T follicular helper cell (primary cell): ENCODE measurements around the gene SPIRE1.

Experiments
- DNase-seq: peaks from one replicate; pipeline ENCODE4 v3.0.0-alpha.2; 2020; ENCODE audit warnings: low read depth

The SPIRE1 gene

DNA sequence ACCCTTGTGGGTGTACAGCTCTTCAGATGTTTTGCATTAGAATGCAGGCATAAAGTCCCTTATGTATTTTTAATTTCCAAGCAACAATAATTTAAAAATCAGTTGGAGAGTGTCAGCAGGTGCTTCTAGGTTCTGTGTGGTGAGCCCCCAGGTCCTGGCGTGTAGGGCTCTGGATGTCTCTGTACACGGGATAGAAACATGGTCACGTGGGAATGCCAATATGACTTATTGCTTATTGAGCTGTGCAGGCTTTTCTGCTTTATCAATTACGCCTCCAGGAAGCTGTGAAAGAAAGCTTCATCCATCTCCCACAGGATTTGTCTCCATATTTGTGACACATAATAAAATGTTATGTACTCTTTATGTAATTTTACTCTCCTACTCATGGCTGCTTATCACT lies 212.4 kb downstream of the SPIRE1 start:
- DNase-seq: no peak

DNA sequence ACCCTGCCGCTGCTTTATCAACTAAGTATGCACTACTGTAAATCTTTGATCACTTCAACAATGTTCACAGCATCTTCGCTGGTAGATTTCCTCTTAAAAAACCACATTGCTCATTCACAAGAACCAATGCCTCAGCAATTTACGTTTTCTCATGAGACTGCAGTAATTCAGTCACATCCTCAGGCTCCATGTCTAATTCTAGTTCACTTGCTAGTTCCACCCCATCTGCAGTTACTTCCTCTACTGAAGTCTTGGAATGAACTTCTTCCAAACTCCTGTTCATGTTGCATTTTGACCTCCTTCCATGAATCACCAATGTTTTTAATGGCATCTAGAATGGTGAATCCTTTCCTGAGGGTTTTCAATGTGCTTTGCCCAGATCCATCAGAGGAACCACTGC lies 214.4 kb downstream of the SPIRE1 start:
- no peak for DNase-seq

DNA sequence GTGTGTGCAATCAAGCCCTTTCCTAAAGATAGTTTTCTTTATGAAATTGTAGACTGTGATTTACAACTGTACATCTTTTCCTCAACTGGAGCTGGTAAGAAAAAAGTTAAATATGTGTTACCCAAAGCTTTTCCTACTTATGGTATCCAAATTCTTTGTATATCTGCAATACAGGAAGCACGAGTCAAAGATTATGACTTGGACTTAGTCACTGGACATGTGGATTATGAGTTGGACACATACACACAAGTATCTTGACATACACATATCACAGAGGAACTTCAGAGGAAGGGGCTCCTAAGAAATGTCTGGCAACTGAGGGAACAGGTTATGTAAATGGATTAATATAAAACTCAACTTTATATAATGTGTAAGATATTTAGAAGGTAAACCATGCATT lies 215.0 kb downstream of the SPIRE1 start:
- no peak for DNase-seq

DNA sequence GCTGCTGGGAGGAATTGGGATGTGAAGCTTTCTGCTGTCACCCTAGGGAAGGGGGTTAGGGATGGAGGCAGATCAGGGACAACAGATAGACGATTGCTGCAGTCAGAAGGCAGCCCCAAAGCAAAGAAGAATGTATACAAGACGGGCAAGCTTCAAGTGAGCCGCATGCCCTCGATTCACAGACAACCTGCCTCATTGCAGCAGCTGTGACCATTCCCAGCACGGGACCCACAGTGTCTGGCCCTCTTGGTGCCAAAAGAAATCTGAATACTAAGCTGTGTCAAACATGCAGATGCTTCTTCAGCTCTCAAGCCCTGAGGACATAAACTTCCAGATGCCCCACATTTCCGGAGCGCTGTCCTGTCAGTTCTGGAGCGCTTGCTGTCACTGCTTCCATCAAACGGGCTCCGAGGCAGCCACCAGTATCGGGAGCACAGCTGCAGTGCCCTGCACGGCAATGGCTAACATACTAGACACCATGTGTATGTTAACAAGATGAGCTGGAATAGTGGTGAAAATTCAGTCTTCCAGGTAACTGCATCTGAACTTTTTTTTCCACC lies 216.4 kb downstream of the SPIRE1 start:
- no peak for DNase-seq

DNA sequence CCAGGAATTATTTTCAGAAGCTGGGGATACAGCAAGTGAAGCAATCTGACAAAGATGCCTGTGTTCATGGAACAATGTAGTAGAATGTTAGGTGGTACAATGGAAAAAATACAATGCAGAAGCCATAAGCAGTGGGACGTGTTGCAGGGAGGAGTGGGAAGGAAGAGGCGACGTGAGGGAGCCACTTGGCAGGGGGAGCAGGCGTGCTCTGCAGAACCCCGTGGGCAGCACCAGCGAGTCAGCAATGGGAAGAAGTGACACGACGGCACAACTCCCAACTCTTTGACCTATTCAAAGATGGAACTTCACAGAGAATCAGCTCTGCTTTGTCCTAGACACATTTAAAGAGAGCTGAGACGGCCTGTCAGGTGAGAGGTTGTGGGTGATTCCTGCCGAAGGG lies 219.7 kb downstream of the SPIRE1 start:
- no peak for DNase-seq

DNA sequence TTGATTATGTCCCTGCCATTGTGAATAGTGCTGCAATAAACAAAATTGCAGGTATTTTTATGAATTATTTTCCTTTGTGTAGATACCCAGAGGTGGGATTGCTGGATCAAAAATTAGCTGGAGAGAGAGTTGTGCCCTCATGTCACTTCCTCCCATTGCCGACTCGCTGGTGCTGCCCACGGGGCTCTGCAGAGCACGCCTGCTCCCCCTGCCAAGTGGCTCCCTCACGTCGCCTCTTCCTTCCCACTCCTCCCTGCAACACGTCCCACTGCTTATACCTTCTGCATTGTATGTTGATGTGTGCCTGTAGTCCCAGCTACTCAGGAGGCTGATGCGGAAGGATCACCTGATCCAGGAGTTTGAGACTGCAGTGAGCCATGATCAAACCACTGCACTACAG lies 222.0 kb downstream of the SPIRE1 start:
- no peak for DNase-seq

DNA sequence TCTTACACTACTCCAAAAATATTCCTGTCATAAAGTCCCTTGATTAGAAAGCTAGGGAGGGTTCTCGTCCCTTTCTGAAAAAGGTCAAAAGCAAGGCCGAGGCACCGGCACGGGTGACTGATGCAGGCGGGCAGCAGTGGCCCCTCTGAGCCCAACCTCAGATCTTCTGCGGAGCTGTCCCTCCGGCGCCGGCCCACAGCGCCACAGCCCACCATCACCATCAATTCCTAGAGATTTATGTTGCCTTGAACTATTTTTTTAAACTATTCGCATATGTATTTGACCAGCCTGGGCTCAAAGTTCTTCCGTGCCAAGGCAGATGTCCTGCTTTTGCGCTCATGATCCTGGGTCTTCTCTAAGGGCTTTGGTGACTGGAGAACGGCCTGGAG lies 223.4 kb downstream of the SPIRE1 start:
- no peak for DNase-seq

DNA sequence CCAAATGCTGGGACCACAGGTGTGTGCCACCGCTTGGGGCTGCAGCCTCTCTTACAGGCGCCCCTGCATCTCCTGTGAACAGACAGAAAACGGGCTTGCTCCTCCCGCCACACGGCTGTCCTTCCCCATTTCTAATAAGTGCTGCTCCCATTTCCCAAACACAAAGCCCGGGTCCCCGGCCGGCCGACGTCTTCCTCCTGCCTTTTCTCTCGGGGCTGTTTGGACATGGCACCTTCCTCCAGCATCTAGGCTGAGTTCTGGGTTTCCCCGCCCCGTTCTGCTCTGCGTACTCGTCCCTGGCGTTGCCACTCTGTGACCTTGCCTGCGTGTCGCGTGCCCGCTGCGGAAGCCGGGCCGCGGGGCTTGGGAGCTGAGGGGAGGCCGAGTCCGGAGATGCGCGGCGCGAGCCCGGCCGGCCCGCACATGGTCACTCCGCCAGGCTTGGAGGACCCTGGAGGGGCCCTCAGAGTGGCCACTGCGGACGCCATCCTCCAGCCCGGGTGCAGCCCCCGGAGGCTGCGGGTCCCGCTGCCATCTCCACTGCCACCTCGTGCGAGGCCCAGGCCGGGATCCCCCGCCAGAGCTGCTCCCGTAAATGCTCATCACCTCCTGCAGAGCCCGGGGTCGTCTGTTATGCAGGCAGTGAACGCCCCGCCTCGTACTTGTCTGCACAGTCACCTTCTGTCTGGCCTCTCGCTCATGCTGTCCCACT lies 223.9 kb downstream of the SPIRE1 start:
- DNase-seq: no peak

DNA sequence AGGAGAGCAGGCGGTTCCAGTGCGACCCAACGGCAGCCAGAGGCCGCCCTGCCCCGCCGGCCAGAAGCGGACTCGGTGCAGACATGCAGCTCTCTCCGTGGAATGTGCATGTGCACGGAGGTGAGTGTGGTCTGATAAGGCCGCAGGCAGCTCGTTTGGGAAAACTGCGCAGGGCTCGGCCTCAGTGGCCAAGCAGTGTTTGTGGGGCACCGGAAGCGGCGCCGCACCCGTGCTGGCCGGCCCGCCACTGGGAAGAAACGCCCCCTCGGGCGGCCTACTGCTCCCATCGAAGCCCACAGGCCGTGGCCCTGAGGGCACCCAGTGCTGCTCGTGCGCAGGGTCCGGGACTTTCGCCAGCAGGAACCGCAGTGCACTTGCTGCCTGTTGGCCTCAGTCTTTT lies 225.0 kb downstream of the SPIRE1 start:
- no peak for DNase-seq

DNA sequence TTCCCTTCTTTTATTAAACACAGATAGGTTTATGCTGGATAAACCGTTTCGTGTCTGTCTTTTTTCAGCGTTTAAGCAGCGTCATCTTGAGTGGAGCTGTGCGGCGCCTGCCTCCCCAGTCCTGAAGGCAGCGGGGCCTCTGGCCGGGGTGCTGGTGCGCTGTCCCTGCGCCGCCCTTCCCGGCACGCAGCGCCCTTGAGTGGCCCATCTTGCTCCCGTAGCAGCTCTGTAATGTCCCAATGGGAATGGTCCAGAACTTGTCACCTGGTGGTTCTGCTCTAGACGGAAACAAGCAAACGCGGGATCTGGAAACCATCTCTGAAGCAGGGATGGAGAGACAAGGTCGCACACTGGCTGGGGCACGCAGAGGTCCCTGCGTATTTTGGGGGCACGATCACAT lies 225.7 kb downstream of the SPIRE1 start:
- no peak for DNase-seq

DNA sequence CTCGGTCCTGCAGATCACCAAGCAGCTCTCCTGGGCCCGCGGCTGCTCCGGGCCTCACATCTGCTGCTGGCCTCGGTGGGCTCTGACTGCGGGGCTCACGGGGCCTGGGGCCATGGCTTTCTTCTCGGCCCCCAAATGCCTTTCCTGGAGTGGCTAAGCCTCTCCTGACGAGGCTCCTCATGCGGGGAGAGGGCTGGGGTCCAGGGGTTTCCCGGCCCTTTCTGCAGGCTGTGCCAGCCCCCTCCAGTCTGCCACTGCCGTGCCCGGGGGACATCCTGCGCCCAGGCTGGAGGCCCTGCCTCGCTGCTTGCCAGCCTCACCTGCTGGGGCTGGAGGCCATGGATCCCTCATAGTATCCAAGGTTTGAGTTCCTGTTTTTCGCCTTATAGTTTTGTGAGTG lies 226.3 kb downstream of the SPIRE1 start:
- DNase-seq: no peak

DNA sequence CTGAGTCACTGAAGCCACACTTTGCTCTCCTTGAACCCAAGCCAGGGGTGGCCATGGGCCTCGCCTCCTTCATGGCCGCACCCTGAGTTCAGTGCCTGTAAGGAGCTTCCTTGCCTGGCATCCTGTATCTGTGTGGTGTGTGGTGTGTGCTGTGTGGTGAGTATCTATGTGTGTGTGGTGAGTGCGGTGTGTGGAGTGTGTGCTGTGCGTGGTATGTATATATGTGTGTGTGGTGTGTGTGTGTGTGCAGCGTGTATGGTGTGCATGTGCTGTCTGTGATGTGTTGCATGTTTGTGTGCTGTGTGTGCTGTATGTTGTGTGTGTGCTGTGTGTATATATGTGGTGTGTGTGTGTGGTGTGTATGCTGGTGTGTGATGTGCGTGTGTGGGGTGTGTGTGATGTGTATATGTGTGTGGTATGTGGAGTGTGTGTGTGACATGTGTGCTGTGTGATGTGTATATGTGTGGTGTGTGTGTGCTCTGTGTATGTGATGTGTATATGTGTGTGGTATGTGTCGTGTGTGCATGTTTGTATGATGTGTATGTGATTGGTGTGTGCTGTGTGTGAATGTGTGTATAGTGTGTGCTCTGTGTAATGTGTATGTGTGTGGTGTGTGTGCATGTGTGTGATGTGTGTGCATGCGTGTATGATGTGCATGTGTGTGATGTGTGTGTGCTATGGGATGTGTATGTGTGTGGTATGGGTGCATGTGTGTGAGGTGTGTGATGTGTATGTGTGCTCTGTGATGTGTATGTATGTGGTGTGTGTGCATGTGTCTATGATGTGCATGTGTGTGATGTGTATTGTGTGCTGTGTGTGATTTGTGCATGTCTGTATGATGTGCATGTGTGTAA lies 227.5 kb downstream of the SPIRE1 start:
- no peak for DNase-seq

DNA sequence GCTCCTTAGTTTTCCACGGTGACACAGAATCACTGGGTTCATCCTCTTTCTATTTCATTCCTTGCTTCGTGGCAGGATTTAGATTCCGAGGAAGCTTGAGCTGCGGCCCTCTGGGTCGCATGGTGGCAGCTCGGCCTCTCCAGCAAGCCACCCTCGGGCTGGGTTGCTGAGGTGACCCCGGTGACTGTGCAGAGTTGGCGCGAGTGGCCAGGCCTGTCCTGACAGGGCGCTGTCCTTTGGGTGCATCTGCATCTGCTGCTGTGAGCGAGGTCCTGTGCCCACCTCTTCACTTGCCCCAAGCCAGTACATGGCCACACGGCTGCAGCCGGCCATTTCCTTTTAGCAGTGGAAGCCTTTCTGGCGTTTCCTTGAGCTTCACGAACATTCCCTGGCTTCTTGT lies 228.4 kb downstream of the SPIRE1 start:
- DNase-seq: no peak

DNA sequence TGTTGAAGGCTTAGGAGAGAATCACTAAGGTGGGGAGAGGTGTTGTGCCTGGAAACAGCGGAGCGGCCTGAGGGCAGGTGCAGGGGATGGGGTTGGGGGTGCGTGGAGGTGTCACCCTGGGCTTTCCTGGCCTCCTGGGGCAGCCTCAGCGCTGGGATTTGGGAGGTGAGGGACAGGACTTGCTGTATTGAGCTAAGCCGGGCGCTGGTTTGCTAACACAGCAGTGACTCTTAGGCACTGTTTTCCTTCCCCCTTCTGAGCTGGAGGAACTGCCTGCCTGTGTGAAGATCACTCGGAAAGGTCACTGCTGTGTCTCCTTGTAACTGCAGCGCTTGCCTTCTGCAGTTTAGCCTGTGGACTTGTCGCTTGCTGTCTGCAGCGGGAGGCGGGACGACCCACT lies 229.0 kb downstream of the SPIRE1 start:
- no peak for DNase-seq

DNA sequence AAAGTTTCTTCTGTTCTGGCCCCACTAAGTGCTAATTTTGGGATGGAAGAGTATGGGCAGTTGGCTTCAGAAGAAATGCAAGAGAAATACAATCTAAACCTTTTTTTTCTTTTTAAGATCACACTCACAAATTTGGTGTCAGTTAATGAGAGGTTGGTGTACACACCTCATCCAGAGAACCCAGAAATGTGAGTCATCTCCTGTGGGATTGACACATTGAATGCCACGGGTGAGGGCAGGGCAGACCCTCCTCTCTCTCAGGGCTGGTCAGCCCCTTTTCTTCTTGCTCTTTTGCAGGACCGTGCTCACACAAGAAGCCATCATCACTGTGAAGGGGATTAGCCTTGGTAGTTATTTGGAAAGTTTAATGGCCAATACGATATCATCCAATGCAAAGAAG lies 231.0 kb downstream of the SPIRE1 start:
- DNase-seq: no peak

DNA sequence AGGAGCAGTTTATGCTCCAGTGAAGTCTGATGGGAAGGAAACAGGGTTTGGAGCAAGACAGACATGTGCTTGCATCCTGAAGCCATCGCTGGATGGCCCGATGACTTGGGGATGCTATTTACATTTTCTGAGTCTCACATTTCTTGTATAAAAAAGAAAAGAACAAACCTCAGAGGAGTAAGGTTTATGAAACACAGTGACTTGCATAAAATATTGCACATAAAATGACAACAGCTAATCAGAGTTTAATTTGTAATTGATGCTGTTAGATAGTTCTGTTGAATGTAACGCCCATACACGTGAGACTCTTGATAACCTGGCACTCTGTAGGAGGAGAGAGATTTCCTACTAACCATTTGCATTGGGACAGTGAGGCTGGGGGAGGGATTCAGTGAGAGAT lies 233.7 kb downstream of the SPIRE1 start:
- no peak for DNase-seq

DNA sequence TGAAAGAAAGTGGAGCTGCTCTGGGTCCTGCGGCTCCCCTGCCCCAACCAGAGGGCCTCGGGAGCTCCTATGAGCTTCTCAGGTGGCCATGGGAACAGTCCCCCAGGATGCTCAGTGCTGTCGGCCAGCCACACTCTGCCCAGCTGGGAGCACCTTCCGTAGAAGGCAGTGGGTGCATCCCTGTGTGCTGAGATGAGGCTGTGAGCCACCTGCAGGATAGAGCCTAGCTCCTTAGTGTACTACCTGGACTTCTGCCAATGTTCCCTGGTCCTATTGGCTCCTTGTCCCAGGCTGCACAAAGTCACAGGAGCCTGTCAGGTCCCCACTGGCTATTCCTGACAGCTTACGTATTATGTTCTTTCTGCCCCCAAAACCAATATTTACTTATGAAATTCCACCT lies 234.1 kb downstream of the SPIRE1 start:
- DNase-seq: no peak

DNA sequence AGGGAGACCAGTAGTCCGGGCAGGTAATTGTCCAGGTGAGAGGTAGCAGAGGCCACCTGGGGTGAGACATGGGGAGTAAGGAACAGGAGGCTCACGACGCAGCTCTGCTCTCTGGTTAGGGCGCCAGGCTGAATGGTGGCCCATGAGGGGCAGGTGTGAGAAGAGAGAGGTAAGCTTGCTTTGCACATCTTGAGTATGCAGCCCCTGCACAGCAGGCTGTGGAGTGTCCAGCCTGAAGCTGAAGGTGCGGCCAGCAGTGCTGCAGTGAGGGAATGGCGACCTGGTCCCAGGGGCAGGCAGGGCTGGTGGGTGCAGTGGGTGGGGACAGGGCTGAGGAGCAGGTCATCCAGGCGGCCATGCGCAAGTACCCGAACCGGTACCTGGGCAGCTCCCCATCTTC lies 234.5 kb downstream of the SPIRE1 start:
- no peak for DNase-seq

DNA sequence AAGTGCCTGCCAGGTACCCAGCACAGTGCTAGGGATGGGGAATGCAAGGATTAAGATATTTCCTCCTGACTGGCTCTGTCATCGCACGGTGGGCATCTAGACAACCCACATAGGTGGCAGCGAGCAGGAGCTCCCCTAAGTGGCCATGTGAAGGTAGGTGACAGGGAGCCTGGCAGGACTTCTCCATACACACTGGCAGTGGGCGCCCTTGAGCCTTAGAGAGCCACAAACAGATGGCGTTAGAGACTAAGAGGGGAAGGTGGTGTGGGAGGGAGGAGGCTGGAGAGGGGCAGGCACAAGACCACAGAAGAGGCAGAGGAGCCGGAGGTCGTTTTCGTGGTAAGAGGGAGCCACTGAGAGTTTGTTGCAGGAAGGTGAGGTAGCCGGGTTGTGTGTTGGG lies 235.0 kb downstream of the SPIRE1 start:
- no peak for DNase-seq

DNA sequence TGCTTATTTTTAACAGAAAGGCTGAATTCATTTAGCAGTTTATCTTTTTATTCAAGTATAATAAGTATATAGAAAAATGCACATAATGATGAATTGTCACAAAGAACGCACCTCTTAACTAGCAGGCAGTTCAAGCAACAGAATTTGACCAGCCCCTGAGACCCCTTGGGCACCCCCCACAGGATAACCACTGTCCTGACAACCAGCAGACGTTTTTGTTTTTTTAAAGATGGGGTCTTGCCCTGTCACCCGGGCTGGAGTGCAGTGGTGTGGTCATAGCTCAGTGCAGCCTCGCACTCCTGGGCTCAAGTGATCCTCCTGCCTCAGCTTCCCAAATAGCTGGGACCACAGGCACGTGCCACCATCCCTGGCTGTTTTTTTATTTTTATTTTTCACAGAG lies 236.2 kb downstream of the SPIRE1 start:
- DNase-seq: no peak

DNA sequence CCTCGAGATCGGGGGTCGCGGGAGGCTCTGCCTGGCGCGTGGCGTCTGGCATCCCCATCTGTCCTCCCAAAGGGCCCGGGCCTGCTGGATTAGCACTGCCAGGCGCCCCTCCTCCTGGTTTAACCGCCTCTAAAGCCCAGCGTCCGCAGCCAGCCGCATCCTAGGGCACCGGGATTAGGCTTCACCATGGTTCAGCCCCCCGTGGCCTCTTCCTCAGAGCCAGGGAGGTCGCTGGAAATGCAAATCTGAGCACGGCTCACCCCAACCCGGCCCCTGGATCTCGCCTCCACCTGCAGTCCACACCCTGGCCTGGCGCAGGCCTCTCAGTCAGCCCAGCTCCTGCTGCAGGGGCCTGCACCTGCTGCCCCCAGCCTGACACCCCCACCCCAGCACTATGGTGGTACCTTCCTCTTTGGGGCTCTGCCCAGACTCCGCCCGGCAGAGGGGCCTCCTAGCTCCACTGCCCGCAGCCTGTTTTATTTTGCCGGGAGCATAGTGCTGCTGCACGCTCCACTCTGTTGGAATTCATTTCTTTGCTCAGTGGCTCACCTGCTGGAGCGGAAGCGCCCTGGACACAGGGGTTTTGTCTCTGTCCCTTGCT lies 237.0 kb downstream of the SPIRE1 start:
- no peak for DNase-seq

DNA sequence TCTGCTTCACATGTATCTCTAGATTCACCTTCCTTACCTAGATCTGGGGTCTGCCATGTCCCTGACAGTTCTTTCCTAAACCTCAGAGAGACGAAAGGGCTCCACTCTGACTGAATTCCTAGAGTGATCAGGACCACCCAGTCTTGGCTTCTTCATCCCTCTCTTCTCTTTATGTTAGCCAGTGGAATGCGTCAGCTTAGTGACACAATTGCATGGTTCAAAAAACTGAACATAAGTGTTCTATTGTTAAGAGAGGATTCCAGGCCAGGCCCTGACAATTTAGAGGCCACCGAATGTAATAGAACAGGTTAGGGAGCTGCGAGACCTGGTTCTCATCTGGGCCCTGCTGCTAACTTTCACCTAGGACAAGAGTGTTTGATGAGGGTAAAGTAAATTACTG lies 240.2 kb downstream of the SPIRE1 start:
- no peak for DNase-seq
